NB4 (cell line): ENCODE results near the gene EVA1A.

ENCODE experiments used
- DNase-seq: peaks from one replicate; pipeline ENCODE4 v3.0.0; 2010; ENCODE audit warnings: low read depth
- H3K4me3 ChIP-seq: one replicate; pipeline ENCODE4 v1.5.1; 2011; ENCODE audit warnings: mild to moderate bottlenecking, low read depth, low read length, moderate library complexity
- CTCF ChIP-seq: IDR thresholded peaks from one replicate; pipeline ENCODE4 v1.5.1; 2012; ENCODE audit warnings: low read depth, low read length
- MAX ChIP-seq: IDR thresholded peaks from 2 replicates; pipeline ENCODE4 v1.6.1; 2011; ENCODE audit warnings: low read depth, low read length
- MYC ChIP-seq: IDR thresholded peaks from 2 replicates; pipeline ENCODE4 v1.6.1; 2011; ENCODE audit warnings: low read depth, low read length
- POLR2A ChIP-seq: IDR thresholded peaks from 2 replicates; pipeline ENCODE4 v1.6.1; 2011; ENCODE audit warnings: mild to moderate bottlenecking; ENCODE audit not compliant: insufficient read length; ENCODE audit errors: extremely low read depth

The EVA1A gene

DNA sequence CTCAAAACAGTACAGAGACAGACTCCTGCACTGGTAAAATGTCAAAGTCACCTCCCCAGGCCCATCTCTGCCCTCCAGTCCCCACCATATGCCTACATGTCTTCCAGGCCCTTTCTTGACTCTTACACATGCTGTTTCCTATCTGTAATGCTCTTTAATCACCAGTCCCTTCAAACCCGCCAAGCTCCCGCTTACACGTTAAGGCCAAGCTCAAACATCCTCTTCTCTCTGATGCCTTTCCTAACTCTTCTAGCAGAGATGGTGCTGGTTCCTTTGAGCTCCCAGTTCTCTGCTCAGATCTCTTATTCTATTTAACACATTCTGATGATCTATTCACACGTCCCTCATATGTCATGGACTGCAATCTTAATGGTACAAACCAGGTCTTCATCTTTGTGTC is 5.0 kb downstream of the EVA1A start:
- no peak overlapping the region for H3K4me3 ChIP-seq
- DNase-seq = no peak
- TF ChIP-seq POLR2A (no peak), CTCF (no peak), MAX (no peak), MYC (no peak)

DNA sequence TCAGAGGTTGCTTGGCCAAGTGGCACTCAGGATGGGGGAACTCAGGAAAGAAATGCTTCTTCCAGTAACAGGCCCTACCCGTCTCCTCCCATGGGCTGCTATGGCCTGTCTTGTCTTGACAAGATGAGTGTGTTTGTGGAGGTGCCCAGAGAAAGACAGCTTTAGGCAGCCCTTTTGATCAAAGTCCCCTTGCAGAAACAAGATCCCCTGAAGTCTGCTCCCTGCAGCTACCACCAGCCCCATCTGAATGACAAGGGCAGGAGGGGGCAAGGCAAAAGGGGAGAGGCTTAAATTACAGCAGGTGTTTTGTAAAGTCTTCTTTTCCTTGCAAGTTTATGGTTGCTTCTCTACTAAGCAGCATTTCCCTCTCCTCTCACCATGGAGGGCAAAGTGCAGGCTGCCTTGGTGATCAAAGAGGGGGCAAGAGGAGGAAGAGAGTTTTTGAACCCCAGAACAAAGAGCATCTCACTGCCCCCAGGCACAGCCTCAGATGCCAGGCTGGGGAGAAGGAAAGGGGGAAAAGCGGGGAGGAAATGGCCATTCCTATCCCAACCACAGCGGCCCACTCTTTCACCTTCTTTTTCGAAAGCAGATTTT is 6.7 kb downstream of the EVA1A start:
- no peak for DNase-seq
- no peak overlapping the region for H3K4me3 ChIP-seq
- TF ChIP-seq MYC (no peak), POLR2A (no peak), MAX (no peak), CTCF (no peak)

GRCh38 chr2:75552222-75552621 is 8.5 kb downstream of the EVA1A start:
- H3K4me3 ChIP-seq = no peak overlapping the region
- no peak for DNase-seq
- TF ChIP-seq CTCF (no peak), POLR2A (no peak), MAX (no peak), MYC (no peak)

GRCh38 chr2:75551434-75551833 is 9.3 kb downstream of the EVA1A start:
- no peak for DNase-seq
- H3K4me3 ChIP-seq = no peak overlapping the region
- TF ChIP-seq MAX (no peak), CTCF (no peak), POLR2A (no peak), MYC (no peak)

DNA sequence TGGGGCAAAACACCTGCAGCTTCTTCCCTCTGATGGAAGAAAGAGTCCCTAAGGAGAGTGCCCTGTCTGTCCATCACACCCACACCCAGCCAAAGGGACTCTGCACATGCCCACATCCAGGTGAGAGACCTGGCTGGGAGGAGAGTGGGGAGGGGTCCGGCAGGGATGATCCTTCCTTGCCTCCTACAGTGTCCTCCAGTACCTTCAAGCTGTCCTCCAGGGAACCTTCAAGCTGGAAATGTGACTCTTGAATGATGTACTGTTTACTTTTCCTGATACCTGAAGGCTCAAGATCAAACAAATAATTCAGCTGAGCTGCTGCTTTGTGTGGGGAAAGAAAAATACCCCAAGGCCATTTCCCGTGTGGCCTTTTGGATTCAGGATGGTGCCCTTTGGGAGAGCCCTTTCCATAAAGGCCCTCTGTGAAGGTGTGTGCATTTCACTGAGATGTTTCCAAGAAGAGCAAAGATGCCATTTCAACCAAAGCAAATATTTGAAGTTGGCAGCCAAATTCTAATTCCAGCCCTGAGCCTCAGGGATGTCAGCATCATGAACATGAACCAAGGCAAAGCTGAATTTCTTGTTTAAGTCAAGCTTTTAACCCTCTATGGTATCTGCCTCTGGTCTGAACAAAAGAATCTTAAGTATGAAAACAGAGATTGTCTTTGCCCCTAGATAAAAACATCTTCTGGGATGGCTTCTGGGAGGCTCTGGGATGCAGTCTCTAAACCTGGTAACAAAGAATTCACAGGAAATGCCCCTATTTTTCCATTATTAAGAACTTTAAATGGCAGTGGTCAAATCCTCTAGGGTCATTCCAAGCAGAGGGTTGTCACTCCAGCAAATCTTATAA is 11.1 kb downstream of the EVA1A start:
- DNase-seq = no peak
- no peak overlapping the region for H3K4me3 ChIP-seq
- TF ChIP-seq MAX (no peak), POLR2A (no peak), CTCF (no peak), MYC (no peak)
